Cerebellar nuclear complex (tissue), 1 donor: ENCODE results near the gene CCDC8.
"Not testable (repeated sequence)": the region's sequence is repeated elsewhere in the genome, so short reads cannot be mapped to it uniquely, and the experiment has no call there.

Experiments
- DNase-seq, 2 experiments: peaks; one replicate each; lab custom pipeline; 2025; lab: John Stamatoyannopoulos, UW

Gene CCDC8

DNA sequence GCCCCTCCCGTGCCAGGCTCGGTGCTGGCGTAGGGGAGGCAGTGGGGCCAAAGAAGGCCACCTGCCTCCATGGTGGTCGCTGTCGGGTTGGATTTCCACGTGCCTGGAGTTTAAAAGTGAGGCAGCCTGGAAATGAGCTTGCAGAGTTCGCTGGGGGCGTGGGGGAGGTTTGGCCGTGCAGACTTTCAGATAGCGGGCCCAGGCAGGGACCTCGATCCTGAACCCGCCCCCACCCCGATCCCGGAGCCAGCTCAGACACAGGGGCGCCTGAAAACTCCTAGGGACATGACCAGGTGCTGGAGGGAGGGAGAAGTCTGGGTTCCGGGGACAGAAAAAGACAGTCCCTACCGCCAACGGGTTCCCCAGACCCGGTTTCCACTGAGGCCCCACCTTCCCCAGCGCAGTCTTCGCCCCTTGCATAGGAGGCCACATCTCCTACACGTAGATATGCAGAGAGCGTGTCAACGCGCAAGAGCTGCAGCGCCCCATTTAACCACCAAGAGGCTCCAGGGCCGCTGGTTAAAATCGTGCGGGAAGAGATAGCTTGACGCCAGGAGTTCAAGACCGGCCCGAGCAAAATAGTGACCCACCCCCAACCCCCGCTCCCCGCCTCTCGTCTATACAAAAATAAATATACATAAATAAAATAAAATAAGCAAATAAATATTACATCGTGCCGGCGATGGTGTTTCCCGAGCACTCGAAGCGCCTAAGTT is 8.5 kb downstream of the CCDC8 start:
- DNase-seq: no peak

DNA sequence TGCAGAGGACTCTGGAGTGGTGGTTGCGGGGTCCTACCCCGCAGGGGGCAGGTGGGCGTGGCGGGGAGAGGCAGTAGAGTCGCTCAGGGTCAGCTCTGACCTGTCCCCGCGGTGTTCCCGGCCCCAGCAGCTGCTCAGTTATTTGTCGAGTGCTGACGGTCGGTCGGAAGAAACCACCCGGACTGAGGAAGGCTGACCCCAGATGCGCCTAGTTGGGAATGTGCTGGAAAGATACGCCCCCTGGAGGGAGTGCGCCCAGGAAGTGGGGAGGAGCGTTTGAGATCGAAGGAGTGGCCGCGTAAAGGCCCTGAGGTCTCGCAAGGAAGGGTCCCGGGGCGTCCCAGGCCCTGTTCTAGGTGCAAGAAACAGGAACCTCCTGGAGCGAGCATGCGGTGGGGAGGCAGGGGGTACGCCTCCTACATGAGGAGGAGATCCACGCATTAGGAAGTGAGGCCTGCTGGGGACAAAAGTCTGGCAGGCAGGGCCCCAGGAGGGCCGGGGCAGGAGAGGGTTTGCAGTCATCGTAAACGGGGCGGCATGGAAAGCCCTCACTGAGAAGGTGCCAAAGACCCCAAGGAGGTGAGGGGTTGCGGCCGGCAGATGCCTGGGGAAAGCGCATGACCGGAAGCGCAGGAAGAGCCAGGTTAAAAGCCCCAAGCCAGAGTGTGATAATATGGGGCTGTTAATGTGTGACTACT is 9.2 kb downstream of the CCDC8 start:
- DNase-seq: no peak

DNA sequence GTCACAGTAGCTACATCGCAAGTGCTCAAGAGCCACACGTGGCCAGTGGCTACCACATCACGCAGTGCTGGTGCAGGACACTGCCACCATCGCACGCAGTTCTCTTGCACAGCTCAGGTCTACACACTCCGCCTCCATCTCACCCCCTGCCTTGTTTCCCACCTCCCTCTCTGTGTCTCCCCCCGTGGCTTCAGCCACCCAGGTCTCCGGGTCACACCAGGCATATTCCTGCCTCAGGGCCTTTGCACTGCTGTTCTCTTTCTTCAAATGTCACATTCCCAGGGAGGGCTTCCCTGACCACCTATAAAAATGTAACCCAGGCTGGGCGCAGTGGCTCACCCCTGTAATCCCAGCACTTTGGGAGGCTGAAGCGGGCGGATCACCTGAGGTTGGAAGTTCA is 10.6 kb downstream of the CCDC8 start:
- DNase-seq: no peak

DNA sequence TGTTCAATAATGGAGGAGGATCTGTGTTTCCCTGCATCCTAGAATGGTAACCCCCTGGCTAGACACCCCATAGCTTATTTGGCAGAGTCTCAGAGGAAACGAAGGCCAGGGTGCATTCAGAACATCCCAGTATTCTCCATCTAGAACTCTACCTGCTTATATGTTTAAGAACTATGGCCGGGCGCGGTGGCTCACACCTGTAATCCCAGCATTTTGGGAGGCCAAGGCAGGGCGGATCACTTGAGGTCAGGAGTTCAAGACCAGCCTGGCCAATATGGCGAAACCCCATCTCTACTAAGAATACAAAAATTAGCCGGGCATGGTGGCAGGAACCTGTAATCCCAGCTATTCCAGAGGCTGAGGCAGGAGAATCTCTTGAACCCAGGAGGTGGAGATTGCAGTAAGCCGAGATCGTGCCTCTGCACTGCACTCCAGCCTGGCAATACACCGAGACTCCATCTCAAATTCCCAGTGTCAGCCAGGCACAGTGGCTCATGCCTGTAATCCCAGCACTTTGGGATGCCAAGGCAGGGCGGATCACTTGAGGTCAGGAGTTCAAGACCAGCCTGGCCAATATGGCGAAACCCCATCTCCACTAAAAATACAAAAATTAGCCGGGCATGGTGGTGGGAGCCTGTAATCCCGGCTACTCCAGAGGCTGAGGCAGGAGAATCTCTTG is 15.4 kb downstream of the CCDC8 start:
- not testable (repeated sequence) for DNase-seq

DNA sequence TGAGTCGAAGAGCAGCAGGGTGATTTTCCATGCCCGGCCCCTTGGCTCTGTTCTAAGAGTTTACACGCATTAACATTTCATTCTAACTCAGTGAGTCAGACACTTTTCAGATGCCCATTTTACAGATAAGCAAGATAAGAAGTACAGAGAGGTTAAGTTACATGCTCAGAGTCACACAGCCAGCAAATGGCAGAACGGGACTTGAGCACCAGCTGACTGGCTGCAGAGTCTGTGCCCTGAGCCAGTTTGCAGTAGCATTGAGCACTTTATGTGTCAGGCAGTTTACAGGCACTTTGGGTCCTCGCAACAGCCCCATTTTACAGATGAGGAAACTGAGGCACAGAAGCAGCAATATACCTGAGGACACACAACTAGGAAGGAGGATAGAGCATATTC is 19.0 kb downstream of the CCDC8 start:
- no peak for DNase-seq

DNA sequence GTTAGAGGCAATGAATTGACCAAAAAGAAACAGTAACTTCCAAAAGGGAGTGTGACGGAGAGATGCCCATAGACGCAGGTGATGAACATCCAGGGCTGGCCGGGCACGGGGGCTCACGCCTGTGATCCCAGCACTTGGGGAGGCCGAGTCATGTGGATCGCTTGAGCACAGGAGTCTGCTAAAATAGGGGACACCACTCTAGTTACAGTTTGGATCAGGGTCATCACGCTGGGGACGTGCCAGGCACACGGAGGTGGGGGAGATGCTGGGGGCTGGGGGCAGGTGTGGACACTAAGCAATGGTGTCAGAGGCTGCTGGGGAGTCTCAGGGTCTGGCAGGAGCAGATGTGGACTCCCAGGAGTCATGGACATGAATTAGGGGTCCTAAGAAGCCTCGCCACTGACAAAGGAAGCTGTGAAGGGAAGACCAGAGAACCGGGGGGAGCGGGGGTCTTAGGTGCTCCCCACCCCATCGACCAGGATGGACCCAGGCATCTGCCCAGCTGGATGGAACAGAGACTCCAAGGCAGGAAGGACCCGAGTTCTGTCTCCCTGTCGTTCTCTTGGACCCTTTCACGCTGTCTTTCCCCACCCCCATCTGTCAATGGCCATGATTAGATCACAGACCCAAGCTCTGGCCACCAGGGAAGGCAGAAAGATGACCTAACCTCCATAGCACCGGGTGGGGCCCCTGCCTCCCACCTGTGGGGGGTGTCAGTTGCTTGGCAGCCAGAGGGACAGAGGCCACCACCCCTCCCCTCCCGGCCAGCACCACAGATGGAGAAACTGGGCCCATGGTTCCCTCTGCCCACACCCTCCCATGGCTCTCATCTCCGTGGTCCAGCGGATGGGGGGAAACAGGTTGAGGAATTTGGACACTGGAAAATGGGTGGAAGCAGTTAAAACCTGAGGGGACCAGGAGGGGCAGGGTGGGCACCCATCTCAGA is 19.6 kb downstream of the CCDC8 start:
- DNase-seq: no peak

DNA sequence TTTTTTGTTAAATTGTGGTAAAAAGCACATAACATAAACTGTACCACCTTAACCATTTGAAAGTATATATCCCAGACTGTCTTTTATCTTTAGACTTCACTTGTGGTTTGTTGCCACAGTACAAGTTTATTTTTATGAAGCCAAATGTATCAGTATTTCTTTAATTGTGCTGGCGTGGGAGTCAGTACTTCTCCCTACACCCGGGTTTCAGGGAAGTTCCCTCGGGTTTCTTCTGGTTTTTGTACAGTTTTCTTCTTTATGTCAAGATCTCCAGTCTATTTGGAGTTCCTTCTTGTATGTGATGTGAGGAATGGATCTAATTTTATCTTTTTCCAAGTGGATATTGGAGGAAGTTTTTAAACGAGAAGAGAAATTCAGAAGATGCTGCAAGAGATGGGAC is 20.5 kb downstream of the CCDC8 start:
- no peak for DNase-seq

DNA sequence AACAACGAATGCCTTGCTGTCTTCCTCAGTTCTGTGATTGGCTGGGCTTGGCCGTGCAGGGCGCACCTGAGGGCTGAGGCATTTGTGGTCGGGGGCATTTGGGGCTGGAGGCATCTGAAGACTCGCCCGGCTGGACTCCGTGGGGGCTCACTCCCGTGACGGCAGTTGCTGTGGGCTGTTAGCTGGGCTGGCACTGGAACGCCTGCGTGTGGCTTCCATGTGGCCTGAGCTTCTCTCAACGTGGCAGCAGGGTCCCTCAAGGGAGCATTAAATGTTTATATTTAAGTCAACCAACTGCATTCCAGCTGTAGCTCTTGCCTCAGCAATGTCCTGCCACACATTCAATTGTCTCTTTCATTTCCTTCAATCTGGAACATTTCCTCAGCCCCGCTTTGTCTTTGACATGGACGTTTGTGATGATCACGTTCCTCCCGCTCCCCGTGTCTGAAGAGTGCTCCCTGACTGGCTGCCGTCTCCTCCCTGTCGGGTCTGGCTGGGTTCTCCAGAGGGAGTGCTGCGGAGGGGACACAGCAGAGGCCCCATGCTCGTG is 21.0 kb downstream of the CCDC8 start:
- no peak for DNase-seq

DNA sequence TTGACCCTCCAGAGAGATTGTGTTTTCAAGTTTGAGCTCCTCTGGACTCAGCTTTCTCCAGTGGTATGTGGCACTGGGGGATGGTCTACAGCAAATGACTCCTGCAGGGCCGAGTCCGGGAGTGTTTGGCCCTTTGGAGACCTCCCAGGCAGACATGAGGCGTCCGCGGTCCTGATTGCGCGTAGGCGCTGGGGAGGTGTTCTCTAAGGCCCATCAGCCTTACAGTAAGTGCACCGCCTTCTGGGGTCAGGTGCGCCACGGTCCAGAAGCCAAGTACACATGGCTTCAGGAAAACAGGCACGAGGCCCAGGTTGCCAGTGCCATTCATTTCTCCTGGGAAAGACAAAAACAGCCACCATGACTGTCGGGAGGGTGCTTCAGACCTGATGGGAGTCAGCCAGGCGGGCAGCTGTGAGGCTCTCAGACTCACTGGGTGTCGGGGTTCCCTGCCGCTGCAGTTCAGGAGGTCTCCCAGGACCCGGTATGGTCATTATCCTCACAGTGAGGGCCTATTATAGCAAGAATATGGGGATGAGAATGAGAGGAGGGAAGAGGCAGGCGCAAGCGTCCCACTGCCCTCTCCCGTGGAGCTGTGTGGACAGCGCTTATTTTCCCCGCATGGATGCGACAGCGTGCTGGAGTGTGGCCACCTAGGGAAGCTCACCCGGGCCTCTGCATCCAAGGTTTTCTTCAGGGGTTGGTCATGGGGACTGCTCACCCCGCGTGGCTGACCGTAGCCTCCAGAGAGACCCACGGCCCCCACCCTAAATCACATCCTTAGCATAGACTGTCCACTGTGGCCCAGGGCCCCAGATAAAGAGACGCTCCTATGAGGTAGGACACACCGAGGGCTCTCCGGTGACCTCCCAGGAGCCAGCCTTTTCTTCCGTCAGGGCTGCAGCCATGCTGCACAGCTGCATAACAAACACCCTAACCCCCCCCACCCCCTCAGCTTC is 21.8 kb downstream of the CCDC8 start:
- DNase-seq: no peak

DNA sequence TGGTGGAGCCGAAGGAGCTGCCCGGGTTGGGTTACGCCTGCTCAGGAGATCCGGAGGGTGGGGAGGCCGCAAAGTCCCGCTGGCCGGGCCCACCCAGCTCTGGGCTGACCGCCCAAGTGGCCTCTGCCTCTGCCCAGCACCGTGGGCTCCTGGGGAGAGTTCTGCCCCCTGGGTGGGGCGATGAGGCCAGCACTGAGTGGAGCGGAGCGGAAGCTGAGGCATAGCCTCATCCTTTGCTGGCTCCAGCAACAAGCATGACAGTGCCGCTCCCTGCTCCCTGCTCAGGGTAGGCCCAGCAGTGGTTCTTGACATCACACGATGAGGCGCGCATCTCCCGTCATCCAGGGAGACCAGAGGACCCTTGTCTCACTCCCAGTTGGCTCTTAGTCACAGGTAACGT is 22.5 kb downstream of the CCDC8 start:
- no peak for DNase-seq

DNA sequence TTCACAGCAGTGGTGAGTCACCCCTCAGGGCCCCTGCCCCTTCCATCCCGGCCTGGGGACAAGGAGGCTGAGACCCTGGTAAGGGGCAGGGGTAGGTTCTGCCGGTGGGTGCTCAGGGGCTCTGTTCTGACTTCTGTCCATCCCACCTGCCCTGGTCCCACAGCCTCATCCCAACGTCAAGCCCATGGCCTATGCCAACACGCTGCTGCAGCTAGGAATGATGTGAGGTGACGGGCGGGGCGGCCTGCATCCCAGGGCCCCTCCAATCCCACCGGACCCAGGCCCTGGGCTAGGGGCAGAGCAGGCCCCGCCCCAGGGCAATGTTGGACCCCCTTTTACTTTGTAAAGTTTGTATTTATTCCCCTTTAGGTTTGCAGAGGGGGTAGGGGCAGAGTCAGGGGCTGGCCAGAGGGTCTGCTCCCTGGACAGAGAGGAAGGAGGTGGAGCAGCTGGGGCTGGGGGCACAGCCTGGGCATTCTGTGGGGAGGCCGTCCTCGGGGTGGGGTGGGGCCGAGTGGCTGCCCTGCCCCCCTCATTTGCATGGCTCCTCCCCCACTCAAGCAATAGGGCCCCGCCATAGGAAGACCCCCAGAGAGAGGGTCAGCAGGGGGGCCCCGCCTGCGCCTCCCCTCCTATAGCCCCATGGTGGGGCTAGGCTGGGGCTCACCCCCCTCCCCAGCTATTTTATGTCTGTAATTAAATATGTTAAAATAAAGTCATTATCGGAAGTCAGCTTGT is 23.1 kb downstream of the CCDC8 start:
- no peak for DNase-seq

DNA sequence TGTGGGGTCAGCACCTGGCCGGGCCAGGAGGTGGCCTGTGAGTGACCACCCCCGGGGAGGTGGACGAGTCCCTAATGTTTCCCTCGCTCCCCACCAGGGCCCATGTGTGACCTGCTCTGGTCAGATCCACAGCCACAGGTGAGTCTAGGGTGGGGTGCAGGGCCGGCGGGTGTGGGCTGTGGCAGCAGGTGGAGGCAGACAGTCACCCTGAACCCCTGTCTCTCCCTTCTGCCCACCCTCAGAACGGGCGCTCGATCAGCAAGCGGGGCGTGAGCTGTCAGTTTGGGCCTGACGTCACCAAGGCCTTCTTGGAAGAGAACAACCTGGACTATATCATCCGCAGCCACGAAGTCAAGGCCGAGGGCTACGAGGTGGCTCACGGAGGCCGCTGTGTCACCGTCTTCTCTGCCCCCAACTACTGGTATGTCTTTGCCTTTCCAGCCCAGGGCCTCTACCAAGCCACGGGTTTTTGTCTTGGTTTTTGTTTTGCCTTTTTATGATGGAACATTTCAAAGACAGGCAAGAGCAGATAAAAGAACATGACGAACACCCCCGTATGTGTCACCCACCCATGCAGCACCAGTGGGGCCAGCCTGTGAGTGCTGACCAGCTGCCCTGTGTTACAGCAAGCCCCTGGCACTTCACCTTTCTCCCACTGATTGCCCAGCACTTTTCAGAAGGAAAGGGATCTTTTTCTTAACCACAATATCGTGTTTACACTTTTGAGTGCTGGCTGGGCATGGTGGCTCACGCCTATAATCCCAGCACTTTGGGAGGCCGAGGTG is 24.9 kb downstream of the CCDC8 start:
- no peak for DNase-seq

DNA sequence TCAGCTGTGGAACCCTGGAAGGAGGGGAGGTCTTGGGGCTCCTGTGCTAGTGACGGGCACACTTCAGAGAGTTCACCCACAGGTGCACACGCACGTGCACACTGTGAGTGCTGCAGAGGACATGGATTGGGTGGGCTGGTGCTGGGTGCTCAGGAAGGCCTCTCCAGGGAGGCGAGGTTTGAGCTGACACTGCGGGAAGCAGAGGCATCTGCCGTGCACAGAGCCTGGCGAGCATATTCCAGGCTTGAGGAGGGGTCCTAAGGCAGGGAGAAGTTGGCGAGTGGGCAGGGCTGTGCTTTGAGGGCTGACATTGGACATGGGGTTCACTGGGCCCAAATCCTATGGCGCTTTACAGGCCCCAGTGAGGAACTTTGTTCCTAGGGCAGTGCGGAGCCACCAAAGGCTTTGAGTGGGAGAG is 25.6 kb downstream of the CCDC8 start:
- no peak for DNase-seq

DNA sequence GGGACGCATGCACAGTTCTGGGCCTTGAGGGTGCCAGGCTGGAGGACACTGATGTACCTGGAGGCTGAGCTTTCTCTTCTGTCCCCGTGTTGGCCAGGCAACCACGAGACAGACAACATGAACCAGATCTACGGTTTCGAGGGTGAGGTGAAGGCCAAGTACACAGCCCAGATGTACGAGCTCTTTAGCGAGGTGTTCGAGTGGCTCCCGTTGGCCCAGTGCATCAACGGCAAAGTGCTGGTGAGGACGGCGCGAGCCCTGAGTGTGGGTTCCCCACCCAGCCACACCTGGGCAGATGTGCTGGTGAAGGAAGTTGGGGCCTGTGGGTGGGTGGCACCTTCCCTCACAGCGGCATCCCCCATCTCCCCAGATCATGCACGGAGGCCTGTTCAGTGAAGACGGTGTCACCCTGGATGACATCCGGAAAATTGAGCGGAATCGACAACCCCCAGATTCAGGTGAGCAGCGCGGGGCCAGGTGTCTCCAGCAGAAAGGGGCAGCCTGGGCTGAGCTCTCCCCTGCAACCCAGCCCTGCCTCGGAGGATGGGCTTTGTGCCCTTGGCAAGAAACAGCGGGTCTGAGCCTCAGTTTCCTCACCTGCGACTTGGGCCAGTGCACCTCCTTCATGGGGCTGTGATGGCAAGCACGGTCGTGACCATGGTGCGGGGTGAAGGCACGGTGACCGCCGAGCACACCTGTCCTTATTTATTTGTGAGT is 26.2 kb downstream of the CCDC8 start:
- no peak for DNase-seq

DNA sequence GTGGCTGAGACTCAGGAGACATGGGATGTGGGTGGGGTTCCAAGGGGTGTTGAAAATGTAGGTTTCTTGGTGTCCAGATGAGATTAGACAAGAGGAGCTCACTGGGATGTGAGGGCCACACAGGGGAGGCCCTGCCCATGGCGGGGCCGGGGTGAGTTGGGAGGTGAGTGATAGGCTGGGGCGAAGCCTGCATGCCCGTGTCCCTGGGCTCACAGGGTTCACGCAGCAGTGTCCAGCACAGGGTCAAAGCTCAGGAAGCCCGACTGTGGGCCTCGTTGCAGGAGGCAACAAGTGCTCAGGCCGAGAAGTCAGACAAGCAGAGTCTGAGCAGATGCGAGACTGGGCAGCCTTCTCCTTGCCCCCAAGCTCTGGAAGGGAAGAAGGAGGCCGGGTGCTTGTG is 27.2 kb downstream of the CCDC8 start:
- no peak for DNase-seq

DNA sequence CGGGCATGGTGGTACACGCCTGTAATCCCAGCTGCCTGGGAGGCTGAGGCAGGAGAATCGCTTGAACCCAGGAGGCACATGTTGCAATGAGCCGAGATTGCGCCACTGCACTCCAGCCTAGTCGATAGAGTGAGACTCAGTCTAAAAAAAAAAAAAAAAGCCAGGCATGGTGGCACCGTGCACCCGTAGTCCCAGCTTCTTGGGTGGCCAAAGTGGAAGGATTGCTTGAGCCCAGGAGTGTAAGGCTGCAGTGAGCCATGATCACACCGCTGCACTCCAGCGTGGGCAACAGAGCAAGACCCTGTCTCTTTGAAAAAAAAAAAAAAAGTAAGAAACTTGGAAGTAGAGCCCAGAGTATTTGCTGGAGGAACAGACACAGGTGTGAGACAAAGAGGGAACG is 27.7 kb downstream of the CCDC8 start:
- no peak for DNase-seq

DNA sequence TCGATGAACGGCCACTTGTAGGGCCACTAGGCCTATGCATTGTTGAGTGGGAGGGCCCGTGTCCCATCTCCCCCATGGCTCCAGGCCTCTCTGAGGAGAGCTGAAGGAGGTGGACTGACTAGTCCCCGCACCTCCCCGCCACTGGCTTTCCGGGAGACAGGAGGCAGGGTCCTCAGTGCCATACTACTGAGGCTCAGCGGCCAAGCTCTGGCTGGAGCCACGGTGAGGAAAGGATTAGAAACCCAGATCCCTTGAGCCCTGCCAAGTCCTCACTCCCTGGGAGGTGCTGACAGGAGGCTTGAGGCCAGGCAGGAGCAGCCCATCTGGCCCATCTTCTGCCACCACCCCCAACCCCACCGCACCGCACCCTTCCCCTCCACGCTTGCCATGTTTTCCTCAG is 29.0 kb downstream of the CCDC8 start:
- no peak for DNase-seq

DNA sequence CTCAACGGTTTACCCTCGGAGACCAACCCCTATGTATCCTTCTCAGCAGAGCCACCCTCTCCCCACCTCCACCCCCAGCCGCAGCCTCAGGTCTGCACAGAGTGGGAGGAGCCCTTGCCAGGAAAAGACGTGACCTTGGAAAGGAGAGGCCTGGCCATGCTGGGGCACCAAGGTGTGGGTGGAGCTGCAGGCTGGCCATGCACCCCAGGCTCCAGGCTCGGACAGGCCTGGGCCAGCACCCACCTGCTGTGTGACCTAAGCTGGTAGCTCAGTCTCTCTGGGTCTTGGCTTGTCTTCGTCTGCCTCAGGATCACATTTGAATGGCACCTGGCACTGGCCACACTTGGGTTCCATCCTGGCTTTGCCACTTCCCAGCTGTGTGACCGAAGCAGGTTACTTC is 29.5 kb downstream of the CCDC8 start:
- no peak for DNase-seq
